K562 (cell line): ENCODE data around the gene WDR45. TPM values are rescaled to one million over a fixed set of nuclear protein-coding genes. Genes with fewer than 3 reads are reported as not detected.

ENCODE experiments used
- ATAC-seq: fragments of 200-7000 bp; cut with Tn5 transposase; 3 replicates; pipeline ENCODE4 v1.9.1; 2020; ENCODE audit warnings: moderate library complexity
- BruUV-seq: library from RNA; stranded (reverse); fragments of 400-500 nt; replicated peaks from 2 replicates; lab custom pipeline; 2021; lab: Mats Ljungman, UMichigan
- CTCF ChIA-PET: fragments of 300-600 bp; formaldehyde crosslinking; extraction: SDS; loops from one replicate; lab custom pipeline; 2021; ENCODE audit warnings: low intra/inter-chr PET ratio; lab: Yijun Ruan, JAX
- POLR2A ChIA-PET: fragments of 300-600, 350-650 bp; sonication (Branson Sonifier 250); formaldehyde crosslinking; extraction: SDS; loops from one replicate; lab custom pipeline; 2021; ENCODE audit warnings: antibody characterized with exemption, inconsistent platforms; lab: Yijun Ruan, JAX
- DNase-seq, 4 experiments: peaks; one replicate each; pipeline versions ENCODE4 v3.0.0 to v3.0.0-alpha.2; 2011 to 2018; ENCODE audit warnings: low spot score in 3 of 4, mixed read lengths in 3 of 4; ENCODE audit errors: extremely low read depth in 1 of 4
- FAIRE-seq: peaks from 2 replicates; lab custom pipeline; 2011; peaks lifted over from hg19 to GRCh38; lab: Jason Lieb, UNC
- H2AFZ ChIP-seq: 2 replicates; pipeline ENCODE4 v1.6.0; 2011; ENCODE audit warnings: low read depth, low read length, control low read depth, inconsistent platforms
- H3K27ac ChIP-seq: fragments of 200-600 bp; 3 replicates; pipeline ENCODE4 v1.8.0; 2011; ENCODE audit warnings: low read depth, mild to moderate bottlenecking, control low read depth, inconsistent platforms, low read length, moderate library complexity, mixed read lengths; ENCODE audit errors: extremely low read depth
- H3K27me3 ChIP-seq, 2 experiments: fragments of 300-600 bp in 1 of 2; 2 replicates in 1 of 2; 3 replicates in 1 of 2; pipeline versions ENCODE4 v1.6.0 to v1.8.0; 2011; ENCODE audit warnings: inconsistent platforms in 2 of 2, low read length in 2 of 2, mild to moderate bottlenecking in 1 of 2, mixed read lengths in 1 of 2, moderate library complexity in 1 of 2; ENCODE audit not compliant: control insufficient read depth in 2 of 2, insufficient read depth in 2 of 2
- H3K36me3 ChIP-seq: fragments of 300-600 bp; 3 replicates; pipeline ENCODE4 v1.8.0; 2011; ENCODE audit warnings: mild to moderate bottlenecking, low read length, inconsistent platforms; ENCODE audit not compliant: control insufficient read depth, insufficient read depth
- H3K4me1 ChIP-seq, 2 experiments: fragments of 200-600 bp in 1 of 2; replicated peaks in 1 of 2; 2 replicates in 1 of 2; 3 replicates in 1 of 2; pipeline versions ENCODE4 v1.5.1 to v1.8.0; 2011; ENCODE audit warnings: inconsistent platforms in 2 of 2, low read length in 2 of 2, mild to moderate bottlenecking in 1 of 2, mixed read lengths in 1 of 2, moderate library complexity in 1 of 2; ENCODE audit not compliant: control insufficient read depth in 2 of 2, insufficient read depth in 2 of 2
- H3K4me2 ChIP-seq: 2 replicates; pipeline ENCODE4 v1.6.1; 2011; ENCODE audit warnings: low read length, control low read depth, inconsistent platforms, mixed read lengths; ENCODE audit not compliant: insufficient read depth
- H3K4me3 ChIP-seq: fragments of 200-600 bp; sonication (generic), shearing (Covaris generic); 2 replicates; pipeline ENCODE4 v1.5.1; 2016; ENCODE audit warnings: control low read depth, inconsistent platforms
- H3K79me2 ChIP-seq: fragments of 200-600 bp; 3 replicates; pipeline ENCODE4 v1.8.0; 2011; ENCODE audit warnings: low read length, inconsistent platforms; ENCODE audit not compliant: control insufficient read depth, insufficient read depth
- H3K9ac ChIP-seq, 2 experiments: 2 replicates each; pipeline versions ENCODE4 v1.6.0 to v1.6.1; 2011; ENCODE audit warnings: low read depth in 2 of 2, low read length in 2 of 2, control low read depth in 1 of 2, inconsistent platforms in 1 of 2, mild to moderate bottlenecking in 1 of 2, mixed read lengths in 1 of 2; ENCODE audit not compliant: insufficient read depth in 1 of 2
- H3K9me1 ChIP-seq: one replicate; pipeline ENCODE4 v1.6.0; 2011; ENCODE audit warnings: inconsistent platforms, mild to moderate bottlenecking, low read length, moderate library complexity; ENCODE audit not compliant: control insufficient read depth, insufficient read depth
- H3K9me3 ChIP-seq: replicated peaks from 2 replicates; pipeline ENCODE4 v1.5.1; 2011; ENCODE audit warnings: low read depth, low read length, inconsistent platforms; ENCODE audit not compliant: control insufficient read depth, insufficient read depth
- H4K20me1 ChIP-seq: replicated peaks from 2 replicates; pipeline ENCODE4 v1.6.1; 2011; ENCODE audit warnings: low read length, inconsistent platforms, mixed read lengths; ENCODE audit not compliant: control insufficient read depth, insufficient read depth
- BMI1 ChIP-seq: fragments of 150-350 bp; IDR thresholded peaks from 2 replicates; pipeline ENCODE4 v1.6.1; 2014; ENCODE audit warnings: low read length
- CXXC5 ChIP-seq: fragments of 250-450 bp; sonication (Bioruptor Pico); IDR thresholded peaks from 2 replicates; pipeline ENCODE4 v1.8.0; 2022; ENCODE audit warnings: inconsistent platforms, mild to moderate bottlenecking, moderate library complexity
- KDM1A ChIP-seq, 2 experiments: fragments of 450-650 bp; IDR thresholded peaks; 2 replicates each; pipeline ENCODE4 v1.6.1; 2016; ENCODE audit warnings: mild to moderate bottlenecking in 2 of 2
- MCM3 ChIP-seq: fragments of 450-650 bp; IDR thresholded peaks from 2 replicates; pipeline ENCODE4 v1.6.1; 2016
- MEF2A ChIP-seq: IDR thresholded peaks from 2 replicates; pipeline ENCODE4 v1.6.1; 2011; ENCODE audit warnings: low read depth, mild to moderate bottlenecking, low read length, moderate library complexity; ENCODE audit not compliant: control insufficient read depth
- MYBL2 ChIP-seq, 2 experiments: fragments of 450-650 bp in 1 of 2; sonication (generic) in 1 of 2; formaldehyde crosslinking in 1 of 2; IDR thresholded peaks; 2 replicates each; pipeline versions ENCODE4 v1.6.1 to v1.8.1; 2017 to 2022; ENCODE audit warnings: borderline replicate concordance in 1 of 2, inconsistent platforms in 1 of 2, low read depth in 1 of 2, mild to moderate bottlenecking in 1 of 2, missing genetic modification reagents in 1 of 2, moderate library complexity in 1 of 2
- POLR2AphosphoS5 ChIP-seq: IDR thresholded peaks from 2 replicates; pipeline ENCODE4 v1.6.1; 2011; ENCODE audit warnings: mild to moderate bottlenecking, low read depth, low read length, moderate library complexity; ENCODE audit not compliant: control insufficient read depth, insufficient read depth
- RERE ChIP-seq: sonication (generic); formaldehyde crosslinking; IDR thresholded peaks from 2 replicates; pipeline ENCODE4 v1.8.0; 2023; ENCODE audit warnings: missing genetic modification reagents, mild to moderate bottlenecking, borderline replicate concordance
- ZBTB34 ChIP-seq: fragments of 250-450 bp; sonication (Bioruptor Pico); IDR thresholded peaks from 2 replicates; pipeline ENCODE4 v1.8.0; 2021; ENCODE audit warnings: mild to moderate bottlenecking, moderate library complexity
- ZNF134 ChIP-seq: fragments of 250-450 bp; sonication (Bioruptor Pico); conservative IDR thresholded peaks from 2 replicates; pipeline ENCODE4 v1.4.0; 2020
- WGBS: fragments of 100-300 bp; shearing (Covaris generic); methylation state at CpG from one replicate; pipeline ENCODE4 v1.1.6; 2016; ENCODE audit warnings: low coverage, mixed read lengths; ENCODE audit not compliant: insufficient coverage; ENCODE audit errors: missing lambda C conversion rate; 5-methylcytosine and 5-hydroxymethylcytosine counted together
- in situ Hi-C: fragments of 300-500 bp; cut with MboI; formaldehyde crosslinking; loops from 4 replicates; pipeline ENCODE4 v1.15.0; 2018; ENCODE audit warnings: inconsistent platforms, mixed read lengths
- intact Hi-C: fragments of 100-400 bp; cut with micrococcal nuclease; formaldehyde crosslinking; loops from 2 replicates; pipeline ENCODE4 v1.14.2; 2022
- polyA plus RNA-seq, 8 experiments: library from polyadenylated mRNA; depleted of rRNA in 4 of 8; stranded (reverse) in 5 of 8; unstranded in 3 of 8; fragments of >200 nt; fragmentation: Nextera tagmentation in 2 of 8; fragmentation: Illumina TruSeq in 1 of 8; extraction: Ambion mirVana in 2 of 8; extraction: Trizol in 1 of 8; gene quantifications; 2 replicates each; pipeline versions ENCODE4 v1.2.1 to v1.2.3, GENCODE V29; 2011 to 2014; ENCODE audit warnings: inconsistent platforms in 1 of 8, missing spikeins in 1 of 8
- total RNA-seq, 7 experiments: library from RNA; depleted of rRNA in 6 of 7; stranded (reverse); fragments of >200 nt in 6 of 7; fragmentation: Illumina TruSeq in 2 of 7; extraction: Trizol in 2 of 7; gene quantifications; 2 replicates each; pipeline versions ENCODE4 v1.2.1 to v1.2.3, GENCODE V29; 2011 to 2021; ENCODE audit warnings: low replicate concordance in 1 of 7
- TF ChIP-seq, protein P1 (sequence below), 2 experiments: fragments of 450-650 bp in 1 of 2; sonication (generic) in 1 of 2; formaldehyde crosslinking; conservative IDR thresholded peaks; 2 replicates each; pipeline versions ENCODE4 v1.4.0 to v1.8.1; 2020 to 2022; ENCODE audit warnings: mild to moderate bottlenecking in 1 of 2, missing genetic modification reagents in 1 of 2

The WDR45 gene
- total and polyA plus RNA-seq, 9 of the 15 experiments (the other 6 are each of a cell fraction or from before 2014, with no cell fraction given) = 19.4 to 136 (median 59.7) TPM

DNA sequence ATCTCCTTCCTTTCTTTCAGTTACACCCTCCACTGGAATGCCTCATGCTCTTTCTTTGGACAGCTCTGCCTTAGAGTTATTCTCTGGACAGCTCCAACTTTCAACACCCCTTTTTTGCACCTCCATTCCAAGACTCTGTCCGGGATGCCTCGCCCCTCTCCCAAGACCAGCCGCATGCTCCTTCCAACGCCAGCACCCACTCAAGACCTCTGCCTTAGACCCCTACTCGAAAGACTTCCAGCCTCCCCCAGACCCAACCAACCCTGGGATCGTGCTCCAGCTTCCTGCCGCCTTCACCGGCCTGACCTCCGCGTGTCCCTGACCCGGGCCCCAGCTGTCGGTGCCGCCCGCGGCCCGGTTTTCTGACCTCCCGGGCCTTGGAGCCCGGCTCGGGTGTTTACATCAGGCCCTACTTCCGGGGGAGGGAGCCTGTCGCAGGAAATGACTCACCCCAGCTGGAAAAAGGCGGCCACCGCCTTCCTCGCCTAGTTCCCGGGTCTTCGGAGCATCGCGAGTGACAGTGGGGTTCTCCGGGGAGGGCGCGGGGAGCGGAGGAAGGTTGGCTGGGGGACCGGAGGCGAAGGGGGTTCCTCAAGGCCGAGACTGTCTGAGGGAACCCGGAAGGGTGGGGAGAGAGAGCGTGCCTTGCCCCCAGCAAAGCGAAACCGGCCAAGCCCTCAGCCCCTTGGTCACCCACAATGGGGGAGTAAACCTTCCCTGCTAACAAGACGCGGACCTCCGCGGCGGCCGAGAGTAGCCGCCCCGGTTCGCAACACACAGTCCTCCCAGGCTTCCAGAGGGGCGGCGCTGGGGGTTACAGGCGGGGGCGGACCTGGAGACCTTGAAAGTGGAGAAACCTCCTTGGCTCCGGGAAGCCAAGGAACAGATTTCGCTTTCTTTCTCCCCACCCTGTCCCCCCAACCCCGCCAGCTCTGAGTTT is at the start of gene WDR45 (continued):
- TF ChIP-seq KDM1A (IDR thresholded peaks at IDR 0.05) = no peak

DNA sequence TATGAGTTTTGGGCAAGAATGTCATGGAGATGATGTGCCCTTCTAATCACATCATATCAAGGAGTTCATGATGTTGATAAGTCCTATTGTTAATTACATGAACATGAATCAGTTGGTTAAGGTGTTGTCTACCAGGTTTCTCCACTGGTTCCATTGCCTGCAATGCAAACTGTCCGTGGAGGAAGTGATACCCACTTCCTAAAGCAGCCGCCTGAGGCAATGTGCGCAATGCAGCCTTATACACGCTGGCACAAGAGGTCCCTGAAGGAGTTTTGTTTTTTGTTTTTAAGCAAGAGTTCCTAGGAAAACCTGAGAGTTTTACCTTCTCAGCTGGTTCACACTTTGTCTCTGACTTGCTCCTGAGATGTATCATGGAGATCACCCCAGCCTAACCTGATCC is 49.7 kb upstream of the WDR45 start:
- no TSS peak for BruUV-seq
- 91% methylated on average over 4 of the region's 4 CpGs for WGBS
- in situ Hi-C loops (no loop called here), intact Hi-C loops (no loop called here)
- ATAC-seq (no peak), DNase-seq (no peak), FAIRE-seq (no peak)
- Histone ChIP-seq H3K9me1 (no peaks in the 10 kb centered on the region), H3K4me3 (no peak overlapping the region), H3K9me3 (no peaks in the 10 kb centered on the region; the same call in 1 of the 2 replicates), H3K79me2 (no peaks in the 10 kb centered on the region), H3K4me2 (no peak overlapping the region), H3K4me1 (no peaks in the 10 kb centered on the region), H3K27ac (no peak overlapping the region), H4K20me1 (no peaks in the 10 kb centered on the region), H3K36me3 (peaks cover 10% of the 10 kb centered on the region), H2AFZ (no peak overlapping the region), H3K27me3 (no peaks in the 10 kb centered on the region), H3K9ac (no peak overlapping the region)
- ChIA-PET CTCF (no interaction called here), POLR2A (interaction anchor here (1.1 kb wide), 1 partner anchor 50 kb away, joined by 3 read pairs; the partner anchor contains the start of gene WDR45)
- no peak for TF ChIP-seq MEF2A
- TF ChIP-seq POLR2AphosphoS5 = no peak
- TF ChIP-seq ZNF134 (CRISPR knock-in tag) = no peak
- no peak for TF ChIP-seq ZBTB34
- TF ChIP-seq MYBL2 (IDR thresholded peaks at IDR 0.05; ENCODE audit: low read depth) = no peak
- TF ChIP-seq MYBL2 (CRISPR knock-in tag; IDR thresholded peaks at IDR 0.05; ENCODE audit: borderline replicate concordance) = no peak
- no peak for TF ChIP-seq MCM3
- no peak for TF ChIP-seq BMI1
- no peak for TF ChIP-seq CXXC5
- TF ChIP-seq, protein P1, sequence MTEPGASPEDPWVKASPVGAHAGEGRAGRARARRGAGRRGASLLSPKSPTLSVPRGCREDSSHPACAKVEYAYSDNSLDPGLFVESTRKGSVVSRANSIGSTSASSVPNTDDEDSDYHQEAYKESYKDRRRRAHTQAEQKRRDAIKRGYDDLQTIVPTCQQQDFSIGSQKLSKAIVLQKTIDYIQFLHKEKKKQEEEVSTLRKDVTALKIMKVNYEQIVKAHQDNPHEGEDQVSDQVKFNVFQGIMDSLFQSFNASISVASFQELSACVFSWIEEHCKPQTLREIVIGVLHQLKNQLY (CRISPR knock-in tag; conservative IDR thresholded peaks at IDR 0.05) = no peak
- TF ChIP-seq RERE (CRISPR knock-in tag) = no peak
